Endometrium (tissue), 2 donors: ENCODE measurements around the gene POLR3C.

Source experiments
- FAIRE-seq: peaks from 2 replicates; lab custom pipeline; 2012; peaks lifted over from hg19 to GRCh38; lab: Jason Lieb, UNC
- donor health status: control.
- donor health status: control.

Gene POLR3C

DNA sequence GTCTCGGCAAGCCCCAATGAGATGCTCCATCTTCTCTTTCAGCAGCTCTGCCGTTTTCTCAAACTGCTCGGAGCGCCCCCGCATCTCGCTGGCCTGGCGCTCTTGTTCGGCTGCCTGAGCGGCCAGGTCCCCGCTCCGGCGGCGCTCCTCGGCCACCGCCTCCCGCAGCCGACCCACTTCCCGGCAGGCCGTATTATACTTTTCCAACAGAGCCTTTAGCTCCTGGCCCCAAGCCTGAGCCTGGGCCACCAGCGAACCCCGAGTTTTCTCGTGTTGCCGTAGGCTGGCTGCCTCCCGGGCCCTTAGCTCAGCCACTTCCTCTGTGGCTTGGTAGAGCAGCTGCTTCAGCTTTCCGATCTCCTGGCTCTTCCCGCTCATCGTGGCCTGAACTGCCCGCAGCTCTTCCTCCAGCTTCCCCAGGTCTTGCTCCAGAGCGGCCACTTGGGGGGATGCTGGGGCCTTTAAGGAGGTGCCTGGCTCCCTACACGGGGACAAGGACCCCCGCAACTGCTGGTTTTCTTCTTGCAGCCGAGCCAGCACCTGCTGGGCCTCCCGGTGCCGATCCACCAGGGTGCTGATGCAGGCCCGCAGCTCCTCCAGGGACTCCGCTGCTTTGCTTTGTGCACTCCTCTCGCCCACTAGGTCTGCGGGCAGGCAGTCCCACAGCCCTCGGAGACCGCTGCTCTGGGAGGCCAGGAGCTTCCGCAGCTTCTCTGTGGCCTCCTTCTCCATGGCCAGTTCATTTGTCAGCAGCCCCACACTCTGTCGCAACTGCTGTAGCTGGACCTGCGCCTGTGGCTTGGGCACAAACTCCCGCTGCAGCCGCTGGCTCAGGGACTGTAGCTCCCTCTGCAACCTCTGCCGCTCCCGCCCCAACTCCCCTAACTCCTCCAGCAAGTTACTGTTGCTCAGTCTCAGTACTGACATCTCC, 48.3 kb downstream of the POLR3C start:
- no peak for FAIRE-seq

DNA sequence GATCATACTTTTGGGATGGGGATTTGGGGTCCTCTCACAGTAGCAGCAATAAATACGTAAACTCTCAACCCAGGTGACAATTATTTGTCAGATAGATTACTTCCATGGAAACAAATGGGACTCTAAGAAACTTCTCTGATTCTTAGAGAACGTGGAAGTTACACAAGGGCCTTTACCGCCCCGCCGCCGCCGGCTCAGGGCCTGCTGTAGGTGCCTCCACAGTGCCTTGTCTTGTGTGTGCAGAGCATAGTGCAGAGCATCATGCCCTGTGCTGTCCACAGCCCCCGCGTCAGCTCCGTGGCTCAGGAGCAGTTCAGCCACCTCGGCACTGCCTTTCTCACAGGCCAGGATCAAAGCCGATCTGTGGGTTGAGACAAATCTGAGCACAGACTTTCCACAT, 50.6 kb downstream of the POLR3C start:
- no peak for FAIRE-seq

- no peak for FAIRE-seq
Measured at GRCh38 chr1:145877923-145878486, 54.0 kb downstream of the POLR3C start.

DNA sequence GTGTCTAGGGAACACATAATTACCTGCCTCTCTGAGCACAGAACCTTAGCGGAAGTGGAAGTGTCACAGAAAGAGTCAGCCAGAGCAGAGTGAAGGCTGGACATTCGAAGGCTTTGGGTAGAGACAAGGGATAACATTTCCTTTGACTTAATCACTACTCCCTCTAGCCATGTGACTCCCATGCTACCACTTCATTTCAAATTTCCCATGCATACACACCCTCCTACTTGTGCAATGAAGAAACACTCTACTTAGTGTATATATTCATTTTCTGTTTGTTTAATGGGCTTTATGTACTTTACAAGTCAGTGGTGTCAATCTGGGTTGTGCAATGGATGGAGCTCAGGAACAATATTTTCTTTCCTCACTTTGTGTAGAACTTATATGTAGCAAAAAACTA, 54.7 kb downstream of the POLR3C start:
- no peak for FAIRE-seq

- FAIRE-seq, result no peak
Measured at GRCh38 chr1:145879775-145880174, 55.8 kb downstream of the POLR3C start.

GRCh38 chr1:145884675-145885074, 60.7 kb downstream of the POLR3C start:
- FAIRE-seq, result no peak

- no peak for FAIRE-seq
Measured at GRCh38 chr1:145885738-145886287, 61.8 kb downstream of the POLR3C start, which contains the start of gene ANKRD35. Gene ANKRD35 (minus strand): TSS chr1:145885866. CDS start chr1:145885758, 108 bp downstream.

GRCh38 chr1:145886390-145886789, 62.4 kb downstream of the POLR3C start:
- no peak for FAIRE-seq

GRCh38 chr1:145886816-145887215, 62.8 kb downstream of the POLR3C start:
- FAIRE-seq, result no peak

- no peak for FAIRE-seq
Measured at GRCh38 chr1:145887631-145888030, 63.6 kb downstream of the POLR3C start.

GRCh38 chr1:145889722-145890121, 65.7 kb downstream of the POLR3C start:
- no peak for FAIRE-seq

GRCh38 chr1:145891143-145891542, 67.1 kb downstream of the POLR3C start:
- FAIRE-seq, result no peak

- peak; percentile 60 for FAIRE-seq
Measured at GRCh38 chr1:145891587-145892485, 67.8 kb downstream of the POLR3C start.

DNA sequence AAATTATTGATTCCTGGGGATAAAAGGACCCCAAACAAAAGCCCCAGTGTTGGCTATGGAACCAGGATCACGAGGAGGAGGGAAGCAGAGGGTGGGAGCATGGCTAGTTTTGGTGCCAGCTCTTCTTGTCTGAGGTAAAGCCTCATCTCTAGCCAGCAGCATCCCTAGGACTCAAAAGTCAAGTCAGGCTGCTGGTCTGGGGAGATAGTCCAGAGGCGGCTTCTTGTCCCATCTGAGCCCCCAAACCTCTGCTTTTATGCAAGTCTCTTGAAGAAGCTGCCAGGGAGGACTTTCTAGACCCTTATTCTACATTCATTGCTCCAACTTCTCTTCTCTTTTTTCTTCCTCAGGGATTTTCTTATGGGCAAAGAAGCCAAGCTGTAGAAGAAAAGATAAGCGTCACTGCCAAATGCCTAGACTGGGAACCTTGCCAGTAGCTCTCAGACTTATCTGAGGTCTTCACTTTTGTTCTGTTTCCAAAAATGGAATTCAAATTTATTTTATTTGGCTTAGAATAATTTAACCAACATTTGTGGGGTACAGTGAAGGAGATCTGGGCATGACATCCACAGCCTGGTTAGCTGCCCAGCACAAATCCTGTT, 68.6 kb downstream of the POLR3C start:
- FAIRE-seq, result no peak

DNA sequence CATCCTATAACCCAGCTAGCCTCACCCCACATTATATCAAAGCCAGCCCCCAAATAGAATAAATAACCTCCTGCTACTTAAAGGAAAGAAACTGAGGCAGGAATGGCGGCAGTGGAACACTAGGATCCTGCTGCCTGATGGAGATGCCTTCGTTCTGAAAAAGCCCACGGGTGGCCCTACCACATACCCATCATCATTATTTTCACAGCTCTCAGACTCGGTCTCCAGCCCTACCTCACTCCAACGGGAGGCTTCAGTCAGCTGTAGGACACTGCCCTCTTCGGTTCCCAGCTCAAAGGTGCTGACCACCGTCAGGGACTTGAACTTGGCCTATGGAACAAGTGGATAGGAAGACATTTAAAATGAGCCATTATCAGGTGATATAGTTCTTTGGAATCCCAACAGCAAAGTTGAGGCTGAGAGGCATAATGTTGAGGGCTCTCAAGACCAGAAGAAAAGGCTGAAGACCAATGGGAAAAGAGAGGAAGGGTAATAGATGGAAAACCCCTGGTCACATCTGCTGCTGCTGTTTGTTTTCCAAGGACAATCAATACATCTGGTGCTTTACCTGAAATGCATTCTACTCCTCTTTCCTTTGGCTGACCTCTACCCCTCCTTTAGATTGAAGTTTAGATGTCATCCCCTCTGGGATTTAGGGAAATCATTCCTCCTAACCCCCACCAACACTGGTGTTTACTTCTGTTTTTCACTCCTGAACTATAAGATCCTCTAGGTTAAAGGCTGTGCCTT, 69.5 kb downstream of the POLR3C start:
- no peak for FAIRE-seq
